ENCODE results near the gene AACS. TPM values are rescaled to one million over a fixed set of nuclear protein-coding genes. Genes with fewer than 3 reads are reported as not detected.
A peak's percentile ranks its signal among the peaks of the same experiment; 100 is the strongest.

AACS gene
- total RNA-seq, 6 experiments from 2014 or later, result 3.2 to 11.3 (median 4.8) TPM

DNA sequence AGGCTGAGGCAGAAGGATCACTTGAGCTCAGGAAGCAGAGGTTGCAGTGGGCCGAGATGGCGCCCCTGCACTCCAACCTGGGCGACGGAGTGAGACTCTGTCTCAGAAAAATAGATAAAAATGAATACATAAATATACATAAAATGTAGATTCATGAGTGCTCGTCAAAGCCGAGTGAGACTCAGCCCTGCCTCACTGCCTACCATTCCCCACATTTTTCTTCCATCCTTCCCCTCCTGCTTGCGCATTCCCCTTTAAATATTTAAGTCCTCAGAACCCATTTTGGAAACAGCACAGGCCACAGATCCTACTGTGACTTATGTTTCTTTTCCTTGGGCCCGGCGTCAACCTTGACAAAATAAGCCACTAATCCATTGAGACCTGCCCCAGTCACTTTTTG lies 31.9 kb upstream of the AACS start:
- no peak for DNase-seq
- 92% methylated on average over 6 of the region's 9 CpGs for WGBS (ENCODE audit: insufficient coverage, low coverage, low lambda C conversion rate, missing lambda C conversion rate)
- TF ChIP-seq, protein P1, sequence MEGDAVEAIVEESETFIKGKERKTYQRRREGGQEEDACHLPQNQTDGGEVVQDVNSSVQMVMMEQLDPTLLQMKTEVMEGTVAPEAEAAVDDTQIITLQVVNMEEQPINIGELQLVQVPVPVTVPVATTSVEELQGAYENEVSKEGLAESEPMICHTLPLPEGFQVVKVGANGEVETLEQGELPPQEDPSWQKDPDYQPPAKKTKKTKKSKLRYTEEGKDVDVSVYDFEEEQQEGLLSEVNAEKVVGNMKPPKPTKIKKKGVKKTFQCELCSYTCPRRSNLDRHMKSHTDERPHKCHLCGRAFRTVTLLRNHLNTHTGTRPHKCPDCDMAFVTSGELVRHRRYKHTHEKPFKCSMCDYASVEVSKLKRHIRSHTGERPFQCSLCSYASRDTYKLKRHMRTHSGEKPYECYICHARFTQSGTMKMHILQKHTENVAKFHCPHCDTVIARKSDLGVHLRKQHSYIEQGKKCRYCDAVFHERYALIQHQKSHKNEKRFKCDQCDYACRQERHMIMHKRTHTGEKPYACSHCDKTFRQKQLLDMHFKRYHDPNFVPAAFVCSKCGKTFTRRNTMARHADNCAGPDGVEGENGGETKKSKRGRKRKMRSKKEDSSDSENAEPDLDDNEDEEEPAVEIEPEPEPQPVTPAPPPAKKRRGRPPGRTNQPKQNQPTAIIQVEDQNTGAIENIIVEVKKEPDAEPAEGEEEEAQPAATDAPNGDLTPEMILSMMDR (IDR thresholded peaks at IDR 0.05), result no peak
- TF ChIP-seq POLR2A (IDR thresholded peaks at IDR 0.05), result no peak
- Histone ChIP-seq H3K4me3 (no peak overlapping the region), H3K27ac (no peak overlapping the region), H3K9me3 (no peaks in the 10 kb centered on the region), H3K27me3 (no peaks in the 10 kb centered on the region), H3K4me1 (no peaks in the 10 kb centered on the region), H3K36me3 (no peaks in the 10 kb centered on the region)
- intact Hi-C loops (cut with DNase I), result no loop called here
- ATAC-seq, result no peak

DNA sequence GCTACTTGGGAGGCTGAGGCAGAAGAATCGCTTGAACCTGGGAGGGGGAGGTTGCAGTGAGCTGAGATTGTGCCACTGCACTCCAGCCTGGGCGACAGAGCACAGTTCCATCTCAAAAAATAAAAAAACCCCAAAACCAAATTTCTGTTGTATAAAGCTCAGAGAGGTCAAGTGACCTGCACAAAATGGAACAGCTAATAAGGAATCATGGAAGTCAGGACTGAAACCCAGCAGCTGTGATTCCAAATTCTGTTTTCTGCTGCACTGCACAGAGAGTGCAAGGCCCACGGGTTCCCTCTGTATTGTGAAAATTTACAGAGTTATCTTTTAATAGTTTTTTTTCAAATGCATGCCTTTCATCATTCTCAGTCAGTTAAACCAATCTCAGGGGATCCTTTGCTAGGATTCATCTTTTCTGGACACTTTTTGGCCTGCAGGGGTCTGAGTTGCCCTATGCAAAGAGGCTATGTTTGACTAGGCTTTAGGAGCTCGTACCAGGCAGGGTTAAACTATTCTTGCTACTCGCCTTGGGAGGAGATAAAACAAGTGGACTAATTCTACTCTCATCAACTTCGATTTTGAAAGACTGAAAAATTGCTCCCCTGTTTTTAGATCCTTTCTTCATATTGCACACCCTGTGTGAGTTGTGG lies 26.1 kb upstream of the AACS start:
- WGBS (ENCODE audit: insufficient coverage, low coverage, low lambda C conversion rate, missing lambda C conversion rate), result 67% methylated on average over 5 of the region's 6 CpGs
- no peak for ATAC-seq

DNA sequence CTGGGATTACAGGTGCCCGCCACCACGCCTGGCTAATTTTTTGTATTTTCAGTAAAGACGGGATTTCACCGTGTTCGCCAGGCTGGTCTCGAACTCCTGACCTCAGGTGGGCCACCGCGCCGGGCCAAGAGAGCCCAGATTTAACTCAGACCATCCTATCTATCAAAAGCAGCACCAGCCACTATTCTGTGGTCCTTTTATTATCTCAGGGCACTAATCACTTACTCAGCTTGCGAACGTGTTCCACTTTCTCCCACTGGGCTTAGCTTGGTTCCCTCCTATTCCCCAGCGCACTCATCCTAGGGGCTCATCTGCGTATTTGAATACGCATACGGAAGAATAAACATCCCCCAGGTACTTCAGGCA lies 16.2 kb upstream of the AACS start:
- DNase-seq, result no peak
- Histone ChIP-seq H3K36me3 (no peaks in the 10 kb centered on the region), H3K4me3 (peak overlapping the region; percentile 31 to 53 (median 43)), H3K9me3 (no peaks in the 10 kb centered on the region), H3K27ac (no peak overlapping the region), H3K27me3 (no peaks in the 10 kb centered on the region), H3K4me1 (no peaks in the 10 kb centered on the region)
- 47% methylated on average over 12 of the region's 15 CpGs for WGBS (ENCODE audit: insufficient coverage, low coverage, low lambda C conversion rate, missing lambda C conversion rate)
- no peak for ATAC-seq
- intact Hi-C loops (cut with DNase I), result no loop called here
- TF ChIP-seq POLR2A (IDR thresholded peaks at IDR 0.05), result no peak
- TF ChIP-seq, protein P1 (IDR thresholded peaks at IDR 0.05), result no peak

More for the DNA sequence above, 26.1 kb upstream of the AACS start:
- TF ChIP-seq, protein P1 (IDR thresholded peaks at IDR 0.05), result no peak
- no peak for TF ChIP-seq POLR2A (IDR thresholded peaks at IDR 0.05)
- Histone ChIP-seq H3K4me3 (no peak overlapping the region), H3K27ac (no peak overlapping the region), H3K27me3 (no peaks in the 10 kb centered on the region), H3K4me1 (no peaks in the 10 kb centered on the region), H3K9me3 (no peaks in the 10 kb centered on the region), H3K36me3 (no peaks in the 10 kb centered on the region)
- intact Hi-C loops (cut with DNase I), result no loop called here
- no peak for DNase-seq

DNA sequence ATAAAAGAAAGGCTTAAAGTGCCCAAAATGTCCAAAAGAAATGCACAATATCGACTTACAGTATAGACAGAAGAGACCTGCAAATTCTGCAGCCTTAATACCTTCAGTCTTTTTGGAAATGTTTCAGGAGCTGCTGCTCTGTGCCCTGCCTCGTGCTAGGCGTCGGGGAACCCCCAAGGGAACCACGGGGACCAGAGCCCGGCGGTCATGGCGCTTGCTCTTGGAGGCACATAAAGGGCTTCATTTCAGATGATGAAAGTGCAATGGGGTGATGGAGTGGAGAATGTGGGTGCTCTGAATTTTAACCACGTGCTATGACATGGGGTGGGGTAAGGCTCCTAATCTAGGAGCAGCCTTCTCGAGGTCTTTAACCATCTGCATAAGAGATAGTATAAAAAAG lies 14.8 kb upstream of the AACS start:
- Histone ChIP-seq H3K4me3 (no peak overlapping the region), H3K9me3 (no peaks in the 10 kb centered on the region), H3K36me3 (no peaks in the 10 kb centered on the region), H3K4me1 (no peaks in the 10 kb centered on the region), H3K27me3 (no peaks in the 10 kb centered on the region), H3K27ac (no peak overlapping the region)
- no peak for DNase-seq
- WGBS (ENCODE audit: insufficient coverage, low coverage, low lambda C conversion rate, missing lambda C conversion rate), result 89% methylated on average over 10 of the region's 10 CpGs
- no peak for ATAC-seq
- TF ChIP-seq, protein P1 (IDR thresholded peaks at IDR 0.05), result no peak
- no peak for TF ChIP-seq POLR2A (IDR thresholded peaks at IDR 0.05)
- intact Hi-C loops (cut with DNase I), result no loop called here

Data from right lobe of liver (tissue), 6 donors.